Right lobe of liver (tissue), 4 donors: ENCODE results near the gene KANSL1.

Source experiments
- POLR2A ChIP-seq: fragments of 450-650 bp; IDR thresholded peaks from one replicate; pipeline ENCODE4 v1.6.1; 2017; ENCODE audit warnings: antibody characterized with exemption, mild to moderate bottlenecking
- TF ChIP-seq, protein P1 (sequence below), 4 donors: fragments of 200-600 bp in 3 of 4; fragments of 450-650 bp in 1 of 4; IDR thresholded peaks; one replicate each; pipeline versions ENCODE4 v1.5.1 to v1.8.0; 2016 to 2022; ENCODE audit warnings: antibody characterized with exemption in 4 of 4, mild to moderate bottlenecking in 2 of 4
- donor health status: DM: no; HTN: no; CAD: no.
- donor health status: DM: no; HTN: no; CAD: no.
- donor health status: DM: no; HTN: yes; CAD: no.

DNA sequence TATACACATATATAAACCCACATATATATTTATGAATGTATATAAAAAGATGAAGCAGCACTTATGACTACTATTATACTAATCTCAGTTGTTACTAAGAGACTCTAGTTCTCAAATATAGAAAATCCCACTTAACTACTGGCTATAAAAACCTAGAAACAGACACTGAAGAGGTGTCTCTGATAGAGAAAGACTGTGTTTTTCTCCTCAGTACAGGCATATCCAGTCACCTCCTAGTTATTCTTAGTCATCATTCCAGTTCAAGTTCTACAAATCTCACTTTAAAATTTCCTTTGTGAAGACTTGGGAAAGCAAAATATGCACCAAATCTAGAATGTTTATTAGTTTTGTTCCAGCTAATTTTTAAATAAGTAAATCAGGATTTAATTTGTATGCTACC, 100.2 kb downstream of the KANSL1 start:
- TF ChIP-seq, protein P1, sequence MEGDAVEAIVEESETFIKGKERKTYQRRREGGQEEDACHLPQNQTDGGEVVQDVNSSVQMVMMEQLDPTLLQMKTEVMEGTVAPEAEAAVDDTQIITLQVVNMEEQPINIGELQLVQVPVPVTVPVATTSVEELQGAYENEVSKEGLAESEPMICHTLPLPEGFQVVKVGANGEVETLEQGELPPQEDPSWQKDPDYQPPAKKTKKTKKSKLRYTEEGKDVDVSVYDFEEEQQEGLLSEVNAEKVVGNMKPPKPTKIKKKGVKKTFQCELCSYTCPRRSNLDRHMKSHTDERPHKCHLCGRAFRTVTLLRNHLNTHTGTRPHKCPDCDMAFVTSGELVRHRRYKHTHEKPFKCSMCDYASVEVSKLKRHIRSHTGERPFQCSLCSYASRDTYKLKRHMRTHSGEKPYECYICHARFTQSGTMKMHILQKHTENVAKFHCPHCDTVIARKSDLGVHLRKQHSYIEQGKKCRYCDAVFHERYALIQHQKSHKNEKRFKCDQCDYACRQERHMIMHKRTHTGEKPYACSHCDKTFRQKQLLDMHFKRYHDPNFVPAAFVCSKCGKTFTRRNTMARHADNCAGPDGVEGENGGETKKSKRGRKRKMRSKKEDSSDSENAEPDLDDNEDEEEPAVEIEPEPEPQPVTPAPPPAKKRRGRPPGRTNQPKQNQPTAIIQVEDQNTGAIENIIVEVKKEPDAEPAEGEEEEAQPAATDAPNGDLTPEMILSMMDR (IDR thresholded peaks at IDR 0.05): no peak
- TF ChIP-seq POLR2A: no peak
